HCT116 (cell line): Measurements from ENCODE around the gene LTA4H.

ENCODE experiments used
- EGR1 ChIP-seq: IDR thresholded peaks from 2 replicates; pipeline ENCODE4 v1.6.1; 2012; ENCODE audit warnings: low read depth
- FOSL1 ChIP-seq: IDR thresholded peaks from 2 replicates; pipeline ENCODE4 v1.6.1; 2012; ENCODE audit warnings: low read depth
- POLR2A ChIP-seq: IDR thresholded peaks from 2 replicates; pipeline ENCODE4 v1.7.0; 2011; ENCODE audit warnings: borderline replicate concordance; ENCODE audit not compliant: insufficient read depth, insufficient read length; ENCODE audit errors: extremely low read depth
- ZFX ChIP-seq: fragments of 450-650 bp; IDR thresholded peaks from 2 replicates; pipeline ENCODE4 v1.6.1; 2017
- TF ChIP-seq, protein P1 (sequence below), 3 experiments: fragments of 200-600 bp in 1 of 3; sonication (generic) in 1 of 3; IDR thresholded peaks in 2 of 3; conservative IDR thresholded peaks in 1 of 3; 2 replicates each; pipeline ENCODE4 v1.5.1; 2012 to 2017; ENCODE audit warnings: low read depth in 2 of 3, low read length in 2 of 3, antibody characterized with exemption in 1 of 3, borderline replicate concordance in 1 of 3, control low read depth in 1 of 3, mild to moderate bottlenecking in 1 of 3, mixed read lengths in 1 of 3, mixed run types in 1 of 3, moderate library complexity in 1 of 3; ENCODE audit not compliant: insufficient read depth in 1 of 3

GRCh38 chr12:95988506-95989275 lies 46.7 kb downstream of the LTA4H start:
- TF ChIP-seq, protein P1, sequence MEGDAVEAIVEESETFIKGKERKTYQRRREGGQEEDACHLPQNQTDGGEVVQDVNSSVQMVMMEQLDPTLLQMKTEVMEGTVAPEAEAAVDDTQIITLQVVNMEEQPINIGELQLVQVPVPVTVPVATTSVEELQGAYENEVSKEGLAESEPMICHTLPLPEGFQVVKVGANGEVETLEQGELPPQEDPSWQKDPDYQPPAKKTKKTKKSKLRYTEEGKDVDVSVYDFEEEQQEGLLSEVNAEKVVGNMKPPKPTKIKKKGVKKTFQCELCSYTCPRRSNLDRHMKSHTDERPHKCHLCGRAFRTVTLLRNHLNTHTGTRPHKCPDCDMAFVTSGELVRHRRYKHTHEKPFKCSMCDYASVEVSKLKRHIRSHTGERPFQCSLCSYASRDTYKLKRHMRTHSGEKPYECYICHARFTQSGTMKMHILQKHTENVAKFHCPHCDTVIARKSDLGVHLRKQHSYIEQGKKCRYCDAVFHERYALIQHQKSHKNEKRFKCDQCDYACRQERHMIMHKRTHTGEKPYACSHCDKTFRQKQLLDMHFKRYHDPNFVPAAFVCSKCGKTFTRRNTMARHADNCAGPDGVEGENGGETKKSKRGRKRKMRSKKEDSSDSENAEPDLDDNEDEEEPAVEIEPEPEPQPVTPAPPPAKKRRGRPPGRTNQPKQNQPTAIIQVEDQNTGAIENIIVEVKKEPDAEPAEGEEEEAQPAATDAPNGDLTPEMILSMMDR (IDR thresholded peaks at IDR 0.05 in 2 of 3, conservative IDR thresholded peaks at IDR 0.05 in 1 of 3; ENCODE audit: borderline replicate concordance in 1 of 3, insufficient read depth in 1 of 3, low read depth in 2 of 3, low read length in 2 of 3): no peak
- TF ChIP-seq POLR2A (no peak), ZFX (no peak), EGR1 (no peak), FOSL1 (no peak)
